ELF-1 (cell line): ENCODE results near the gene CHD6.

Source experiments
- DNase-seq: peaks from one replicate; pipeline ENCODE4 v3.0.0-alpha.2; 2016; ENCODE audit warnings: low read depth, low spot score

CHD6 gene

DNA sequence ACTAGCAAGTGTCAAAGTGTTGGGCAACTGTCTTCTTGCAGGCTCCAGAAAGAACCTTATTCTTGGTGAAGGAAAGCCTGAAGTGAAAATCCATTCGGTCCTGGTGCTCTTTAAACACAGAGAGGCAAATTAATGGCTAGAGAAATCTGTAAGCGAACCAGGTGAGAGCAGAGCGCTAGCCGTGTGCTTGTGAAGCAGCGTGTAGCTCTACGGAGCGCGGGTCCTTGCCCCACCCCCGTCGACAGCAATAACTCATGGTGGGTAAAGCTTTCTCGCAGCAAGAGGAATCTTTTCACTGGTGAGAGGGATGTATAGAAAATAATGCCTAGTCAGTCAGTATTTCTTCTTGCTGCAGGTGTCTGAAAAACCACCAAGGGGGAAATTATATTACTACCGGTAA is 214.6 kb downstream of the CHD6 start:
- no peak for DNase-seq

DNA sequence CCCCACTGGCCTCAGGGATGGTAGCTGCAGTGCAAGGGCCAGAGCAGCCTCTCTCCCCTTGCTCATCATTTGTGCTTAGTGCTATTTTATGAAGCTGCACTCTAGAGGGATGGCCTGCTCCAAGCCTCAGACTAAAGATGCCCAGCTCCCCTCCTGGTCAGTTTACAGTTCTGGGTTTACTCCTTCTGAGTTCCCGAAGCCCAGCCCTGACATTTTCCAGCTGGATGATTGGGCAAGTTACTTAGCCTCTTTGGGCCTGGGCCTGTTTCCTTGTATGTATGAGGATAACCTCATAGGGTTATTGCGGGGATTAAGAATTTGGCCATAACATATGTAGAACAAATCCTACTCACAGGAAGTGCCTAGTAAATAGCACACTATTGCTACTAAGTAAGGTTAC is 219.8 kb downstream of the CHD6 start:
- no peak for DNase-seq

DNA sequence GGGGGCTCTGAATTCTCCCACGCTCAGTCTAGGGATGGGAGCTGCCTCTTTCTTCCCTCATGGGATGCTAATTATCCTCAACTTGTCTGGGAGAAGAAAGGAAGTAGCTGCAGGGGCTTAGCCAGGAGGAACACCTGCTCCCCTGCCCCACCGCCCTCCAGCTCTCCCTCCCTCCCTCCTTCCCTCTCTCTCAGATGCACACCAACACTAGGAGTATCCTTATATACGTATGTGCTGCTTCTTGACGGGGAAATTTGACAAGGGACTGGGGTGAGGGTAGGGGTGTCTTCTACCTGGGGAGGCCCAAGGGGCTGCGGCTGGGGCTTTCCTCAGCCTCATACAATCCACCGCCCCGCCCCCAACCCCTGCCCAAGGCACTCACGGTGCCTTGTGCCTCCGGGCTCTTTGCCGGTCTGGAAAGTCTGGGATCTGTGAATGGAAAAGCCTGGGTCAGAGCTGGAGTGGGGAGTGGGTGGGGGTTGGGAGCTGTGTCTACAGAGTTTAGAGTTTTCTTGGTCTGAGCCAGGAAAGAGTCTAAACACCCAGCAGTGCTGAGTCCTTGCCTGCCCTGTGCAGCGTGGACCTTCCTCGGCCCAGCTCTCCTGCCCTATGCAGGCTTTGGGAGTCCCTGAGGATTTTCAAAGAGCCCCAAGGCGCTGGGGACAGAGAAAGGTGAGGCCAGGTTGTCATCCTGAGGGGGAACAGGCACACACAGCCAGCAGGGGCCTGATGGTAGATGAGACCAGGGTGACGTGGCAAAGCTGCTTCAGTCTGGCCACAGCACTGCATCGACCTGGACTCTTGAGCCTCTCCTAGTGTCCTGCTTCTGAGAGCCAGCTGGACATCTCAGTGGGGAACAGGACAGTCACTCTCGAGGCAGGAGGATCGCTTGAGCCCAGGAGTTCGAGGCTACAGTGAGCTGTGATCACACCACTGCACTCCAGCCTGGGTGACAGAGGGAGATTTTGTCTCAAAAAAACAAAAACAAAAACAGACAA is 222.2 kb downstream of the CHD6 start:
- peak; percentile 82 for DNase-seq

DNA sequence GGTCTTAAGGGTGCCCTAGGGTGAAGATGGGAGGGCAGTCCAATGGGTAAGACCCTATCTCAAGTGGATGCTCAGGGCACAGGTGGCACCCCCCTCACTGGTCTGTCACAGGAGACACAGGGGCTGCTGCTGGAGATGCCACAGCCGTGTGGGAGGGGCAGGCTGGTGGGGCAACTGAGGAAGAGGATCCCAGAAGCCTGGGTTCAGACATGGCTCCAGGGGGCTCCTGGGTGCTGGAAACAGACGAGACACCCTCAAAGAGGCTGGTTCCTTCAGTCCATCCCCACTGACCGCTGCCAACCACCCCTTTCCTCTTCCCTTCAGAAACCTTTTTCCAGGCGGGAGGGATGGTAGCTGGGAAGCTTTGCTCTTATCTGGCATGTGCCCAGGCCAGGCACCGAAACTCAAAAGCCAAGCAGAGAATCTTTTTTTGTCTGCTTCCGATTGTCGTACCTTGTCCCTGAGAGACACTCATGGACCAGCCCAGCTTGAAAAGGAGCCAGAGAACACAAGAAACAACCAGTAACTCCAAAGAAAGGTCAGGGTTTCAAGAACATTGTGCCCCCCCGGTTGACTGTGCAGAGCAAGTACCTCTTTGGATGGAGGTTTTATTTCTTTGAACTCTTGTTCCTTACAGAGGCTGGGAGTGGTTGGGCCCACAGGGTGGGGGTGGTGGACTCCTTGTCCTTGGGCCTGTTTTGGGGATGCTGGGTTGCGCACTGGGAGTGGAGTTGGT is 223.1 kb downstream of the CHD6 start:
- no peak for DNase-seq

DNA sequence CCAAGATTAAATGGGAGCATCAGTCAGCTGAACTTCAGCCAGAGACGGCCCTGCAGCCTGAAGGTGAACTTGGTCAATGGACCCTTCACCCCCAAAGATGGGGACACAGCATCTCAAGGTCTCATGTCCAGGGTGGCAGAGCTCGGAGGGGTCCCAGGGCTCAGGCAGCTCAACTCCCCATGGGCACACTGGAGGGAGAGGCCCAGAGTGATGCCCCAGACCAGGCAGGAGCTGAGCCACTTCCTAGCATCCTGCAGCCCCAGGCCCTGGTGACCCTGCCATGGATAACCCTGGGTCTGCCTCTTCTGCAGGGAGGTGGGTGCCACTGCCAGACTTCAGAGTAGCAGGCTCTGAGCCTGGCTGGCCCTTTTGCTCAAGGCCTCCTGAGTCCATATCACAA is 224.1 kb downstream of the CHD6 start:
- no peak for DNase-seq

DNA sequence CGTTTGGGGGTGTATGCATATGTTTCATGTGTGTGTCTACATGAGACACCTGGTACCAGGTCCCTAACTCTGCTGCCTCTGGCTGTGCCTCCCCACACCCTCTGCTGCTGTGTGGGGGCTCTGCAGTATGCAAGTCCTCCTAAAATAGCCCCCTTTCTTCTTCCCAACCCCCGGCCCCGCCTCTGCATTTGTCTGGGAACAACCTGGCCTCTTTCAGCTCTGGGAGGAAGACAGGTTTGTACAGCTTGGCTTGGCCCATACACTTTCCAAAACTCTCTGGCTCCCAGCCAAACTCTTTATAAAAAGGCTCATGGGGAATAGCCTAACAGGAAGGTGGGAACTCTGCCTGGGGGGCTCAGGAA is 224.5 kb downstream of the CHD6 start:
- DNase-seq, result no peak

DNA sequence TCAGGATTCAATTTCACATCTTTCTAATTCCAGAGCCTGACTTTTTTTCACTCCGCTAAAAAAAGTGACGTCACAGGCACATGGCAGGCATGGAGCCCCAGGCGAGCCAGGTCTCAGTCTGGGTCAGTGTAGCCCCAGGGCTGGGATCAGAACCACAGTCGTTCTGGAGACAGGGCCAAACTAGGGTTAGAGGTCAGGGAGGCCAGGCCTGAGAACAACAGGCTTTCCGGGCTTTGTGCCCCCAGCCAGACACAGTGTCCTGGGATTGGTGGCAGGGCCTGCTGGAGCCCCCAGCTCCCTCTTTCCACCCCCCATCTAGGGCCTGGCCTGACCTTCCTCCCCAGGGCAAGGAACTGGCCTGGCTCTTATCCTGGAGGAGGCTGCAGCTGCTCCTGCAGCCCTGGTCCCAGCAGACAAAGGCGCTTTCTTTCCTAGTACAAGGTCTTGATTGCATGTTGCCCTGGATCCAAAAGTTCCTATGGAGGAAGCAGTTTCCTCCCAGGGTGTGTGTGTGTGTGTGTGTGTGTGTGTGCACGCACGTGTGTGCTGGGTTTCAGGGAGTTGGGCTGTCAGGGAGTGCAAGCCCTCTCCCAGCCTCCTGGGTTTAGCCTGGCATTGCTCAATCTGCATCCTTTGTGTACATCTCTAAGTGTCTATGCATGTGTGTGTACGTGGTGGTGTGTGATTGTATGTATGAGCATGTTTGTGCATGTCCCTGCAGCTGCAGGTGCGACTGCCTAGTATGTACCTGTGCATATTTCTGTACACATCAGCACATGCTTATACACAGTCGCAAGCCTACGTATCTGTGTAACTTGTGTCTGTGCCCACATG is 225.1 kb downstream of the CHD6 start:
- peak; percentile 95 for DNase-seq

DNA sequence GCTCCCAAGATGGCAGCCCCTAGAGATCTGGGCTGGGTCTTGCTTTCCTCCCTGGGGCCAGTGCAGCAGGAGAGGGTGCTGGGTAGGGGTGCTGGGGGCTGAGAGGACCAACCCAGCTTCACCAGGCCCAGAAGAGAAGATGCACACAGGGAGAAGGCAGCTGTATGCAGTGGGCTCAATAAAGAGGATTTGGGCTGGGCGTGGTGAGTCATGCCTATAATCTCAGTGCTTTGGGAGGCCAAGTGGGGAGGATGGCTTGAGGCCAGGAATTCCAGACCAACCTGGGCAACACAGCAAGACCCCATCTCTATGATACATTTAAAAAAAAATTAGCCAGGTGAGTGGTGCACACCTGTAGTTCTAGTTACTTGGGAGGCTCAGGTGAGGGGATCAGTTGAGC is 225.9 kb downstream of the CHD6 start:
- peak; percentile 41 for DNase-seq

DNA sequence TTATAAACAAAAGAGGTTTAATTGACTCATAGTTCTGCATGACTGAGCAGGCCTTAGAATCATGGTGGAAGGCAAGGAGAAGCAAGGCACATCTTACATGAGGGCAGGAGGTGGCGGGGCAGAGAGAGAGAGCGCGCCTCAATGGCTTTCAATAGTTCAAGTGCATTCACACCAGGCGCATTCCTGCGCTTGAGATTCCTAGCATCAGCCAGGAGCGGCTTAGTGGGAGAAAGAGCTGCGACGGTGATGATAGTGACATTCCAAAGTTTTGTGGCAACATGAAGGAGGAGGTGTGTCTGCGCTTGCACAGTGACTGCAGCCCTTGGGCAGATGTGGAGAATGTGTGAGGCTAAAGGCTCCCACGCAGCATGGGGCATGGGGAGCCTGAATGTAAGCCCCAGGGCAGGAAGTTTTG is 226.6 kb downstream of the CHD6 start:
- DNase-seq, result peak; percentile 96

DNA sequence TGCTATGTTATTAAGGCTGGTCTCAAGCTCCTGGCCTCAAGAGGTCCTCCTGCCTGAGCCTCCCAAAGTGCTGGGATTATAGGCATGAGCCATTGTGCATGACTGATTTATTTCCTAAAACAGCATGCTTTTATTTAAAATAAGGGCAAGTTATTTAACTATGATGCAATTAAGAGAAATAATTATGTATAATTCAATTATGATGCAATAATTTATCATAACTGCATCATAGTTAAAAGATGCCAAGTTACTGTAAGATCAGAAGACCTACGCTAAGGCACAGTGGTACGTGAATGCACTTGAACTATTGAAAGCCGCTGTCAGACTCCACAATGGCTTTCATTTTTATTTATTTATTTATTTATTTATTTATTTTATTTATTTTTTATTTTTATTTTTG is 227.3 kb downstream of the CHD6 start:
- no peak for DNase-seq

DNA sequence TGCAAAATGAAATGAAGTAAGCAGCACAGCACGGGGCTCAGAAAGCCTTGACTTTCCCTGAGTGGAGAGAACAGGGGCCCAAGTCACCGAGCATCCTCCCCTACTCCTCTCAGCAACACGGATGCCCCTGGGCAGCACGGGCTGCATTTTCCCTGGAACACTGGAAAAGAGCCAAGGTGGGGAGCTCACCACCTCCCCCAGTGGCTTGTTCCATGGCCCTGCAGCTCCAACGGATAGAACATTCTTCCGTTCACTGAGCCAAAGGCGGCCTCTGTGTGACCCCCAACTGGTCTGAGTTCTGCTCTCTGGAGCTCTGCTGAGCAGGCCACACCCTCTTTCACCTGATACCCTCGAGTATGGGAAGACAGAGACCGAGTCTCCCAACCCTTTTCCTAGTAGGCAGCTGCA is 230.7 kb downstream of the CHD6 start:
- DNase-seq, result peak; percentile 64

DNA sequence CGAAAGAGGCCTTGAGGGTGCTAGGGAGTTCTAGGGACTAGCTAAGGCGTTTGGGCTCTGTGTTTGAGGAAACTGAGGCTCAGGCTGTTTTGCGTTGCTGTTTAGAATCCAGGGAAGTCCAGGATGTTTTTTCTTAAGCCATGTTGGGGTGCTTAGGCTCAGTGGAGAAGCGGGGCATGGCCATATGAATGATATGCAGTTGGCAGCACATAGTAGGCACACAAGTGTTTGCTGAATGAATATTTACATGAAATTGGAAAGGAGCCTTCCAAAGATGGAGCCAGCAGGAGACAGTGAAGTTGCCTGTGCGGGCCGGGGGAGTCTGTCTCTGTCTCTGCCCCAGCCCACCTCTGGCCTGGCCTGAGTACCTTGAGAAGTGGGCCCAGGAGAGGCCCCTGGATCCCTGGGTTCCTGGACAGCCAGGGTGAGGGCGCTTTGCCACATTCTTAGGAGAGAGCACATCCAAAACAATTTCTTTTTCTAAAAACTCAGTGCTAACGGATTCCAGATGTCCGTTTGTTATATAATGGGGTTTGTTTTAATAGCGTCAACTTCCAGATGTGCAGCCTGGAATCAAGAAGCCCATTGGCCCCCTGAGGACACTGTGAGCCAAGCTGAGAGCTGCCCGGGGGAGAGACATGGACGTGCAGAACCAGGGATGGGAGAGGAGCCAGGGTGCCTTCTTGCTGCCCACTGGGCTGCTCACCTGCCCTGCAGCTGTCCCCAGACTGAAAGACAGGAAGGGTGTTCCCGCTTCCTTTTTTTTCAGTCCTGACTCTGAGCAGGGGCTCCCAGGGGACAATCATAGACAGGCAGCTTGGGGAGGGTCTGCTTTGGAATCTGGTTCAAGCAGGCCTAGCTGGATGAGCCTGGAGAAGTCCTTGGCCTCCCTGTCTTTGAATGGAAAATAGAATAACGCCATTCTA is 231.4 kb downstream of the CHD6 start:
- DNase-seq, result no peak

DNA sequence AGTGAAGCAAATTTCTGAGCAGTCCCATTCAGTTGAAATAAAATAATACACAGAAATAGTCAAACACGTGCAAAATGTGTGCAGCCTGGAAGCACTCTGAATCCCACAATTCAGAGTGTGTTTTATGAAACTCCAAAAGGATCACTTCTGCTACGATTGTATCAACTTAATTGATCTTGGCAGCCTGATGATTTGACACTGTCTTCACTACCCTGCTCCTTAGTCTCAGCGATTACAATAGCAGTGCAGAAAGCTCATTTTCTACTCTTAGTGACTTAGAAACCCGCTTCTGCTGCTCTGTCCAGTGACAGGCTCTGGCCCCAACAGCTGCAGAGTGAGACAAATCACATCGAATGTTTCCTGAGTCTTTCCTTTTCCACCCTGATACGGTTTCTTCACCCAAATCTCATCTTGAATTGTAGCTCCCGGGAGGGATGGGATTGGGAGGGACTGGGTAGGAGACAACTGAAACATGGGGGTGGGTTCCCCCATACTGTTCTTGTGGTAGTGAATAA is 235.3 kb downstream of the CHD6 start:
- DNase-seq, result no peak

DNA sequence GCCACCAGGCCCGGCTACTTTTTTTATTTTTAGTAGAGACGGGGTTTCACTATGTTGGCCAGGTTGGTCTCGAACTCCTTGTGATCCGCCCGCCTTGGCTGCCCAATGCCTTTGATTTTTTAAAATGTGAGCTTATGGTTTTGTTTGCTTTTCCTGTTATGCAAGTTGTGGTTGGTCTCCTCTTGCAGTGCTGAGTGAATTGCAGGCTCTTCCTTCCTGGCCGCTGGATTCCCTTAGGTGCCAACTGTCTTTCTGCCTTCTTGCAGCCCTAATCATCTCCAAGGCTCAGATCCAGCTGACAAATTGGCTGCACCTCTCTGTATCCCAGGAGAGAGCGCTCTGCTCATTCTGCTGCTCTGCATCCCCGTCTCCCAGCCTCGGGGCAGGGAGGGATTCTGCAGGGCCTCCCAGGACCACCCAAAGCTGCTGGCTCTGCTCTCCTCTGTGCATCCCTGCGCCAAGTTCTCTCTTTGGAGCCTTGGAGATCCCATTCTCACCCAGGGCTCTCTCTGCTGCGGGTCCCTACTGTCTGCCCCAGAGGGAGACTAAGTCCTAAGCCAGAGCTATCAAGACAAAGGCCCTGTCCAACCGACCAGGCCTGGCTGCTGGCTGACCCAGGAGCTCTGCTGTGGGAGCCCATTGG is 237.5 kb downstream of the CHD6 start:
- DNase-seq, result peak; percentile 54

DNA sequence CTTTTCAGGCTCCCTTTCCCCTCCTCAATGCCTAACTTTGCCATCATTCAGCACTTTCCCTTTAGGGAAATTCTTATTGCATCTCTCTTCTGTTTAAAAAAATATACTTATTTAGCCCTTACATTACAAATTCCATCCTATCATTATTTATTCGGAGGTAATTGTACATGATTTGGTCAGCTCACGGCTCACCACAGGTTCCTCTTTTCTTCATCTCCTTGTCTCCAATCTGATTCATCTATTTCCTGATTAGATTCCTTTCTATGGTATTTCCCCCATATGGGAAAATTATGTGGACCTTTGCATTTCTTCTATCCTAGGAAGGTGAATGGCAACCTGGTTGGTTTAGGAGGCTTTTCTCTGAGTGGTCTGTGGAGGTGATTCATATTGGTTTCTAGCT is 238.6 kb downstream of the CHD6 start:
- no peak for DNase-seq

DNA sequence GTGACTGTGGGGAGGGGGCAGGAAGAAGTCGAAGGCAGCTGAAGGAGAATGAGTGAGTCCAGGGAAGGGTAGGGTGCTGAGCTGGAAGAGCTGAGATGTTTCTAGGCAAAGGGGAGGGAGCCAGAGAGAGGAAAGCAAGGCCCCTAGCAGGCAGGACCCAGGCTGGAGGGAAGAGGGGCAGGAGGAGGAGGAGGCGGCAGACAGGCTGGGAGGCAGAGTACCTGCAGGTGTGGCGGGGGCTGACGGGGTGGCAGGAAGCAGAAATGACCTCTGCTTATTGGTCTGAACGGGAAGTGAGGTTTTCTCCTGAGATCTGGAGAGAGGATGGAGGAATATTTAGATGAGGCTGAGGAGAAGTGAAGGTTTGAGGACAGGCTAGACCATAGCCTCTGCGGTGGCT is 240.9 kb downstream of the CHD6 start:
- DNase-seq, result no peak

DNA sequence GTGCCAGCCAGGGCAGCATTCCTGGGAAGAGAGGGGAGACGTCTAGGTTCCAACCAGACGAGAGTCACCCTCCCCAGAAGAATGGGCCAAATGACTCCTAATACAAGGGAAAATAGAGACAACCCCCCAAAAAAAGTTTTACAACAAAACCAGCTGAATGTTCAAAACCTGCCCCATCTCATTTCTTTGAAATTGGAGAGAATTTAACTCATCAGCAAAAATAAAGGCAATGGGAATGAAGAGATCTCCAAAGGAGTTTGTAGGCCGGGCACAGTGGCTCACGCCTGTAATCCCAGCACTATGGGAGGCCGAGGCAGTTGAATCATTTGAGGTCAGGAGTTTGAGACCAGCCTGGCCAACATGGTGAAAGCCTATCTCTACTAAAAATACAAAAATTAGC is 241.8 kb downstream of the CHD6 start:
- no peak for DNase-seq

DNA sequence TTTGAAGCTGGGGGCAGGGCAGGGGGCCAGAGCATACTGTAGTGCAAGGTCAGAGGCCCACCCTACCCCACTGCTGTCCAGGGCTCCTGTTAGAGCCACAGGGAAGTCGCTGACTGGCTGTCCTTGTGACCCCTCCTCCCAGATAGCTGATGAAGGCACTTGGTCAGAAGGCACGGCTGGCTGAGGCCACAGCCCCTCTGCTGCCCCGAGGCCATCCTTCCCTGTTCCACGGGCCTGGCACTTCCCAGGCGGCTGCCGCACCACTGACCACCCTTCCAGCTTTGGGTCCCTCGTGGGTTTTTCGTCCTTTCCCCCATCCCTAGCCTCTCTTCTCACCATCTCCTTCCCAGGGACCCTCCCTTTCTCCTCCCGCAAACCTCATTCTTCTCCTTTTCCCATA is 242.3 kb downstream of the CHD6 start:
- DNase-seq, result no peak

DNA sequence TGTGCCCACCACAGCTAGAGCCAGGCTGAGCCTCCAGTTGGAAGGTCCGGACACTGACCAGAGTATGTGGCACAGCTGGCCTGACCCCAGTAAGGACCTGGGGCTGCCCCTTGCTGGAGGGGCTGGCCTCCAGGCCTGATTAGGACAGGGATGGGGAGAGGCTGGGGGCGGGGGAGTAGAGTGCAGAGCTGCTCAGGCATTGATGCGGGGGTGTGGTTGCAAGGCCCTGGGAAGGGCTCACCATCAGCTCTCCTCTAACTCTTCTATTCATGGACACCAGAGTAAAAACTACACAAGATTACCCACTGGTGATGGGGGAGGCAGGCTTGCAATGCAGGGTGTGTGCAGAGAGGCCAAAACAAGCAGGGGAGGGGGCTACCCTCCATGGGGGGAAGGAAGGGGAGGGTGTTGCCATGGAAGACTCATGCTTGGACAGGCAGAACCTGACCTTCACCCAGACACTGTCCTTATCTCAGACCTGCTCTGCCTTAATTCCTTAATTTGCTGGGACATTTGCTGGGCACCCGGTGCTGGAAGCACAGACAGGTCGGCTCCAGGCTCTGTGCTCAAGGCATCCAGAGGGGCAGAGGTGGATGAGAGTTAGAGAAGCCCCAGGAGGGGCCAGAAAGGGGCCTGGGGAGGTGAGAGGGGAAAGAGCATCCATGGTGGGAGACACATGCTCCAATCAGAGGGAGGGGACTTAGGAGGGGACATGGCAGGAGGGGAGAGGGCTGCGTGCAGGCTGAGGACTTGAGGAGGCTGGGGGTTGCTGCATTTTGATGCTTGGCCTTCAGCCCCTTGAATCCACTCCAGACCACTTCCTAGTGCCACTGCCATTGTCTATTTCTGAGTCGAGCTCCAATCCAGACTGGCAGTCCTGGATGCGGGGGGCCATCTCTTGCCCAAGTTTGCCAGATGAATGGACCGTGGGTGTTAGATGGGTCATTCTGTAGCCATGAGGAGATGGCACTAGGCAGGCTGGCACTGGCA is 244.0 kb downstream of the CHD6 start:
- no peak for DNase-seq
